GM21723 (cell line): ENCODE results near the gene PCNT.

Experiments
- ATAC-seq: cut with Tn5 transposase; IDR thresholded peaks from one replicate; pipeline ENCODE4 v1.9.1; 2021; ENCODE audit warnings: mild to moderate bottlenecking, moderate library complexity; ENCODE audit not compliant: unreplicated experiment

PCNT gene

GRCh38 chr21:46474382-46474781, 150.4 kb downstream of the PCNT start:
- ATAC-seq = no peak

- no peak for ATAC-seq
Measured at GRCh38 chr21:46475296-46475695, 151.3 kb downstream of the PCNT start.

GRCh38 chr21:46477765-46478164, 153.8 kb downstream of the PCNT start:
- no peak for ATAC-seq

GRCh38 chr21:46478910-46479309, 155.0 kb downstream of the PCNT start:
- no peak for ATAC-seq

- ATAC-seq = no peak
Measured at GRCh38 chr21:46480466-46480865, 156.5 kb downstream of the PCNT start.

- ATAC-seq = no peak
Measured at GRCh38 chr21:46482225-46482845, 158.4 kb downstream of the PCNT start.

GRCh38 chr21:46482846-46483231, 158.9 kb downstream of the PCNT start:
- ATAC-seq = no peak

GRCh38 chr21:46483300-46484295, 159.6 kb downstream of the PCNT start:
- ATAC-seq = no peak

- ATAC-seq = no peak
Measured at GRCh38 chr21:46486481-46487126, 162.6 kb downstream of the PCNT start.

- no peak for ATAC-seq
Measured at GRCh38 chr21:46489162-46489663, 165.3 kb downstream of the PCNT start.

GRCh38 chr21:46489800-46490199, 165.8 kb downstream of the PCNT start:
- no peak for ATAC-seq

GRCh38 chr21:46491553-46491952, 167.6 kb downstream of the PCNT start:
- no peak for ATAC-seq

- ATAC-seq = no peak
Measured at GRCh38 chr21:46492851-46493250, 168.9 kb downstream of the PCNT start.

- no peak for ATAC-seq
Measured at GRCh38 chr21:46493828-46494227, 169.9 kb downstream of the PCNT start.
